ENCODE data around the gene ADAMTSL1.
"Not testable (repeated sequence)": the region's sequence is repeated elsewhere in the genome, so short reads cannot be mapped to it uniquely, and the experiment has no call there.

DNA sequence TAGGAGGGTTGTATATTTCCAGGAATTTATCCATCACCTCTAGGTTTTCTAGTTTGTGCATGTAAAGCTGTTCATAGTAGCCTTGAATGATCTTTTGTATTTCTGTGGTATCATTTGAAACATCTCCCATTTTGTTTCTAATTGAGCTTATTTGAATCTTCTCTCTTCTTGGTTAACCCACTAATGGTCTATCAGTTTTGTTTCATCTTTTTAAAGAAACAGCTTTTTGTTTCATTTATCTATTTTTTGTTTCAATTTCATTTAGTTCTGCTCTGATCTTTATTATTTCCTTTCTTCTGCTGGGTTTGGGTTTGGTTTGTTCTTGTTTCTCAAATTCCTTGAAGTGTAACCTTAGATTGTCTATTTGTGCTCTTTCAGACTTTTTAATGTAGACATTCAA lies 401.0 kb downstream of the ADAMTSL1 start:
- TF ChIP-seq EZH2phosphoT487 (IDR thresholded peaks at IDR 0.05; ENCODE audit: borderline replicate concordance); POLR2AphosphoS5 (IDR thresholded peaks at IDR 0.05; ENCODE audit: low read depth, low read length); POLR2A (IDR thresholded peaks at IDR 0.05; ENCODE audit: borderline replicate concordance, extremely low read depth, insufficient read depth, insufficient read length); SP1 (IDR thresholded peaks at IDR 0.05; ENCODE audit: low read depth); SIN3A (IDR thresholded peaks at IDR 0.05; ENCODE audit: low read depth): not testable (repeated sequence)
- TF ChIP-seq, protein P1, sequence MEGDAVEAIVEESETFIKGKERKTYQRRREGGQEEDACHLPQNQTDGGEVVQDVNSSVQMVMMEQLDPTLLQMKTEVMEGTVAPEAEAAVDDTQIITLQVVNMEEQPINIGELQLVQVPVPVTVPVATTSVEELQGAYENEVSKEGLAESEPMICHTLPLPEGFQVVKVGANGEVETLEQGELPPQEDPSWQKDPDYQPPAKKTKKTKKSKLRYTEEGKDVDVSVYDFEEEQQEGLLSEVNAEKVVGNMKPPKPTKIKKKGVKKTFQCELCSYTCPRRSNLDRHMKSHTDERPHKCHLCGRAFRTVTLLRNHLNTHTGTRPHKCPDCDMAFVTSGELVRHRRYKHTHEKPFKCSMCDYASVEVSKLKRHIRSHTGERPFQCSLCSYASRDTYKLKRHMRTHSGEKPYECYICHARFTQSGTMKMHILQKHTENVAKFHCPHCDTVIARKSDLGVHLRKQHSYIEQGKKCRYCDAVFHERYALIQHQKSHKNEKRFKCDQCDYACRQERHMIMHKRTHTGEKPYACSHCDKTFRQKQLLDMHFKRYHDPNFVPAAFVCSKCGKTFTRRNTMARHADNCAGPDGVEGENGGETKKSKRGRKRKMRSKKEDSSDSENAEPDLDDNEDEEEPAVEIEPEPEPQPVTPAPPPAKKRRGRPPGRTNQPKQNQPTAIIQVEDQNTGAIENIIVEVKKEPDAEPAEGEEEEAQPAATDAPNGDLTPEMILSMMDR (IDR thresholded peaks at IDR 0.05 in 2 of 3, conservative IDR thresholded peaks at IDR 0.05 in 1 of 3; ENCODE audit: borderline replicate concordance in 1 of 3, insufficient read depth in 1 of 3, low read depth in 2 of 3, low read length in 2 of 3), result not testable (repeated sequence)
